Vagina (tissue), 2 donors: ENCODE data around the gene DBNDD1.

Experiments
- CTCF ChIP-seq, 3 experiments: fragments of 450-650 bp in 2 of 3; fragments of 200-600 bp in 1 of 3; sonication (generic) in 1 of 3; IDR thresholded peaks; one replicate each; pipeline ENCODE4 v1.5.1; 2017 to 2019; ENCODE audit warnings: antibody characterized with exemption in 3 of 3, mild to moderate bottlenecking in 2 of 3, moderate library complexity in 2 of 3
- POLR2A ChIP-seq, 2 donors: fragments of 450-650 bp; IDR thresholded peaks; one replicate each; pipeline ENCODE4 v1.6.1; 2017; ENCODE audit warnings: antibody characterized with exemption in 2 of 2, mild to moderate bottlenecking in 2 of 2, moderate library complexity in 2 of 2
- POLR2AphosphoS5 ChIP-seq, 2 donors: sonication (generic); formaldehyde crosslinking; IDR thresholded peaks; one replicate each; pipeline ENCODE4 v1.9.0; 2017; ENCODE audit warnings: antibody characterized with exemption in 2 of 2, mild to moderate bottlenecking in 2 of 2, low read depth in 1 of 2; ENCODE audit not compliant: insufficient read depth in 1 of 2

- TF ChIP-seq POLR2A (IDR thresholded peaks at IDR 0.05) (no peak), CTCF (IDR thresholded peaks at IDR 0.05) (no peak), POLR2AphosphoS5 (IDR thresholded peaks at IDR 0.05; ENCODE audit: insufficient read depth in 1 of 2, low read depth in 1 of 2) (no peak)
Measured at GRCh38 chr16:90053902-90054500, 34.7 kb upstream of the DBNDD1 start.
